HEK293 (cell line): ENCODE data around the gene NCF2.

Source experiments
- CTCF ChIA-PET: fragments of 350-600 bp; formaldehyde crosslinking; extraction: SDS; loops from one replicate; lab custom pipeline; 2021; ENCODE audit warnings: antibody characterized with exemption; lab: Yijun Ruan, JAX
- POLR2A ChIA-PET: fragments of 300-600 bp; formaldehyde crosslinking; extraction: SDS; loops from one replicate; lab custom pipeline; 2020; ENCODE audit warnings: antibody characterized with exemption, inconsistent platforms; lab: Yijun Ruan, JAX
- H3K27ac ChIP-seq: fragments of 200-500 bp; sonication (Bioruptor generic); 2 replicates; pipeline ENCODE4 v1.5.1; 2014; ENCODE audit warnings: low read depth, low read length, control low read depth, inconsistent platforms; ENCODE audit errors: extremely low read depth
- H3K36me3 ChIP-seq, 2 experiments: fragments of 200-500 bp in 1 of 2; sonication (Bioruptor generic) in 1 of 2; 1 replicate in 1 of 2; 2 replicates in 1 of 2; pipeline ENCODE4 v1.5.1; 2014 to 2017; ENCODE audit warnings: inconsistent platforms in 2 of 2, low read length in 2 of 2; ENCODE audit not compliant: control insufficient read depth in 2 of 2, insufficient read depth in 1 of 2
- H3K4me1 ChIP-seq: fragments of 200-500 bp; sonication (Bioruptor generic); 2 replicates; pipeline ENCODE4 v1.5.1; 2014; ENCODE audit warnings: mild to moderate bottlenecking, low read length, inconsistent platforms; ENCODE audit not compliant: control insufficient read depth, insufficient read depth
- H3K4me3 ChIP-seq: 2 replicates; pipeline ENCODE4 v1.5.1; 2011; ENCODE audit warnings: low read depth, mild to moderate bottlenecking, control low read depth, low read length, moderate library complexity
- H3K9me3 ChIP-seq: fragments of 200-500 bp; sonication (Bioruptor generic); 2 replicates; pipeline ENCODE4 v1.5.1; 2014; ENCODE audit warnings: low read depth, low read length, inconsistent platforms; ENCODE audit not compliant: control insufficient read depth, insufficient read depth
- GLI2 ChIP-seq: fragments of 450-650 bp; formaldehyde crosslinking; IDR thresholded peaks from 2 replicates; pipeline ENCODE4; 2017; ENCODE audit warnings: missing biosample characterization, missing genetic modification characterization, low read depth, borderline replicate concordance
- HOXA7 ChIP-seq: sonication (generic); formaldehyde crosslinking; IDR thresholded peaks from 2 replicates; pipeline ENCODE4 v1.8.1; 2022; ENCODE audit warnings: missing genetic modification reagents, borderline replicate concordance
- KLF7 ChIP-seq: fragments of 450-650 bp; formaldehyde crosslinking; IDR thresholded peaks from 2 replicates; pipeline ENCODE4 v1.5.1; 2016; ENCODE audit warnings: missing biosample characterization, missing genetic modification characterization, borderline replicate concordance
- MYNN ChIP-seq: fragments of 450-650 bp; formaldehyde crosslinking; IDR thresholded peaks from 2 replicates; pipeline ENCODE4 v1.5.1; 2016; ENCODE audit warnings: missing biosample characterization, missing genetic modification characterization, borderline replicate concordance
- OVOL3 ChIP-seq: fragments of 450-650 bp; formaldehyde crosslinking; IDR thresholded peaks from 2 replicates; pipeline ENCODE4 v1.5.1; 2016; ENCODE audit warnings: missing biosample characterization, missing genetic modification characterization
- PRDM1 ChIP-seq: fragments of 450-650 bp; formaldehyde crosslinking; IDR thresholded peaks from 2 replicates; pipeline ENCODE4; 2016; ENCODE audit warnings: missing biosample characterization, missing genetic modification characterization
- ZBTB17 ChIP-seq: fragments of 450-650 bp; formaldehyde crosslinking; IDR thresholded peaks from 2 replicates; pipeline ENCODE4 v1.5.1; 2016; ENCODE audit warnings: missing biosample characterization, missing genetic modification characterization
- ZFHX2 ChIP-seq: fragments of 450-650 bp; formaldehyde crosslinking; conservative IDR thresholded peaks from 2 replicates; pipeline ENCODE4 v1.5.1; 2016; ENCODE audit warnings: missing biosample characterization, missing genetic modification characterization
- ZFP41 ChIP-seq: fragments of 450-650 bp; formaldehyde crosslinking; IDR thresholded peaks from 2 replicates; pipeline ENCODE4 v1.5.1; 2016; ENCODE audit warnings: missing biosample characterization, missing genetic modification characterization, borderline replicate concordance
- ZNF133 ChIP-seq: fragments of 450-650 bp; formaldehyde crosslinking; IDR thresholded peaks from 2 replicates; pipeline ENCODE4 v1.5.1; 2016; ENCODE audit warnings: missing biosample characterization, missing genetic modification characterization
- ZNF24 ChIP-seq: fragments of 450-650 bp; formaldehyde crosslinking; IDR thresholded peaks from 2 replicates; pipeline ENCODE4 v1.5.1; 2016; ENCODE audit warnings: missing biosample characterization, missing genetic modification characterization
- ZNF37A ChIP-seq: fragments of 450-650 bp; IDR thresholded peaks from 2 replicates; pipeline ENCODE4 v1.5.1; 2018; ENCODE audit warnings: missing biosample characterization, missing genetic modification characterization
- ZNF677 ChIP-seq: fragments of 450-650 bp; IDR thresholded peaks from 2 replicates; pipeline ENCODE4 v1.5.0; 2018; ENCODE audit warnings: missing biosample characterization, mild to moderate bottlenecking, missing genetic modification characterization, moderate library complexity
- ZNF76 ChIP-seq: fragments of 450-650 bp; formaldehyde crosslinking; IDR thresholded peaks from 2 replicates; pipeline ENCODE4; 2016; ENCODE audit warnings: low read depth, missing biosample characterization, missing genetic modification characterization, borderline replicate concordance
- ZNF830 ChIP-seq: fragments of 450-650 bp; IDR thresholded peaks from 2 replicates; pipeline ENCODE4 v1.5.0; 2018; ENCODE audit warnings: missing biosample characterization, missing genetic modification characterization, low read depth, mild to moderate bottlenecking, moderate library complexity
- TF ChIP-seq, protein P1 (sequence below): fragments of 450-650 bp; formaldehyde crosslinking; IDR thresholded peaks from 2 replicates; pipeline ENCODE4 v1.5.1; 2017; ENCODE audit warnings: missing biosample characterization, missing genetic modification characterization
- TF ChIP-seq, protein P2 (sequence below): fragments of 450-650 bp; formaldehyde crosslinking; conservative IDR thresholded peaks from 2 replicates; pipeline ENCODE4 v1.5.1; 2016; ENCODE audit warnings: low read depth, missing biosample characterization, missing genetic modification characterization
- TF ChIP-seq, protein P3 (sequence below): fragments of 450-650 bp; formaldehyde crosslinking; IDR thresholded peaks from 2 replicates; pipeline ENCODE4 v1.5.1; 2016; ENCODE audit warnings: missing biosample characterization, missing genetic modification characterization

NCF2 gene

DNA sequence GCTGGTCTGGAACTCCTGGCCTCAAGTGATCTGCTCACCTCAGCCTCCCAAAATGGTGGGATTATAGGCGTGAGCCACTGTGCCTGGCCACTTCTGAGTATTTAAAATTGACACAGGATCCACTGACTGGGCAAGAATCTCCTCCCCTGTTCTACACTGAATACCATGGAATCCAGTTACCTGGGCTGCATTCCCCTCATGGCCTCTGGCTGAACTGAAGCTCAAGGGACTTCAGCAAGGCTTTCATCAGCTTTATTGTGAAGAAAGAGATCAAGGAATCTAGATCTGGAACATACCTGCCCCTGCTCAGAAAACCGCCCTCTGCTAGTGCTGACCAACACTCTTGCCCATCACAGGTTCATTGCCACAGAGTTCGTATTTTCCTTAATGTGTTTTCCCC lies 20.5 kb downstream of the NCF2 start (continued):
- TF ChIP-seq, protein P1, sequence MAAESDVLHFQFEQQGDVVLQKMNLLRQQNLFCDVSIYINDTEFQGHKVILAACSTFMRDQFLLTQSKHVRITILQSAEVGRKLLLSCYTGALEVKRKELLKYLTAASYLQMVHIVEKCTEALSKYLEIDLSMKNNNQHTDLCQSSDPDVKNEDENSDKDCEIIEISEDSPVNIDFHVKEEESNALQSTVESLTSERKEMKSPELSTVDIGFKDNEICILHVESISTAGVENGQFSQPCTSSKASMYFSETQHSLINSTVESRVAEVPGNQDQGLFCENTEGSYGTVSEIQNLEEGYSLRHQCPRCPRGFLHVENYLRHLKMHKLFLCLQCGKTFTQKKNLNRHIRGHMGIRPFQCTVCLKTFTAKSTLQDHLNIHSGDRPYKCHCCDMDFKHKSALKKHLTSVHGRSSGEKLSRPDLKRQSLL (tag by site-specific recombination): no peak
- TF ChIP-seq KLF7 (tag by site-specific recombination): no peak
- TF ChIP-seq HOXA7 (CRISPR knock-in tag): no peak
- TF ChIP-seq, protein P2, sequence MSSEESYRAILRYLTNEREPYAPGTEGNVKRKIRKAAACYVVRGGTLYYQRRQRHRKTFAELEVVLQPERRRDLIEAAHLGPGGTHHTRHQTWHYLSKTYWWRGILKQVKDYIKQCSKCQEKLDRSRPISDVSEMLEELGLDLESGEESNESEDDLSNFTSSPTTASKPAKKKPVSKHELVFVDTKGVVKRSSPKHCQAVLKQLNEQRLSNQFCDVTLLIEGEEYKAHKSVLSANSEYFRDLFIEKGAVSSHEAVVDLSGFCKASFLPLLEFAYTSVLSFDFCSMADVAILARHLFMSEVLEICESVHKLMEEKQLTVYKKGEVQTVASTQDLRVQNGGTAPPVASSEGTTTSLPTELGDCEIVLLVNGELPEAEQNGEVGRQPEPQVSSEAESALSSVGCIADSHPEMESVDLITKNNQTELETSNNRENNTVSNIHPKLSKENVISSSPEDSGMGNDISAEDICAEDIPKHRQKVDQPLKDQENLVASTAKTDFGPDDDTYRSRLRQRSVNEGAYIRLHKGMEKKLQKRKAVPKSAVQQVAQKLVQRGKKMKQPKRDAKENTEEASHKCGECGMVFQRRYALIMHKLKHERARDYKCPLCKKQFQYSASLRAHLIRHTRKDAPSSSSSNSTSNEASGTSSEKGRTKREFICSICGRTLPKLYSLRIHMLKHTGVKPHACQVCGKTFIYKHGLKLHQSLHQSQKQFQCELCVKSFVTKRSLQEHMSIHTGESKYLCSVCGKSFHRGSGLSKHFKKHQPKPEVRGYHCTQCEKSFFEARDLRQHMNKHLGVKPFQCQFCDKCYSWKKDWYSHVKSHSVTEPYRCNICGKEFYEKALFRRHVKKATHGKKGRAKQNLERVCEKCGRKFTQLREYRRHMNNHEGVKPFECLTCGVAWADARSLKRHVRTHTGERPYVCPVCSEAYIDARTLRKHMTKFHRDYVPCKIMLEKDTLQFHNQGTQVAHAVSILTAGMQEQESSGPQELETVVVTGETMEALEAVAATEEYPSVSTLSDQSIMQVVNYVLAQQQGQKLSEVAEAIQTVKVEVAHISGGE (tag by site-specific recombination): no peak
- TF ChIP-seq ZNF37A (tag by site-specific recombination): no peak
- no peak for TF ChIP-seq ZNF24 (tag by site-specific recombination)

DNA sequence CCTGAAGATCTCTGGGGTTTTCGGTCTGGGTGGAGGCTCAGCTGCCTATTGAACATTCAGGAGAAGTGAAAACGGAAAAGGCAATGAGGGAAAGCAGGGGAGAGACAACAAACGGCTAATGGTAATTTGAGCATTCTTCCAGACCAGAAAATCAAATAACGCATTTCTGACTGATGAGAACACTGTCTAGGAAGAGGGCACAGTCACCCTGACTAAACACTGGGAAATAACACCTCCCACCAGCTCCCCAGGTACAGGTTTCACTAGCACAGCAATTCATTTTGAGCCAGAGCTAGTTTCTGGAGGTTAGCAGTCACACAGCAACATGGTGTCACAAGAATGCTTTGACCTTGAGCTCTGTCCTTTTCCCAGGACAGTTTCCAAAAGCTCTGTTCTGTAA lies 21.1 kb downstream of the NCF2 start:
- Histone ChIP-seq H3K4me3 (no peak overlapping the region), H3K4me1 (no peaks in the 10 kb centered on the region), H3K36me3 (no peaks in the 10 kb centered on the region), H3K9me3 (no peaks in the 10 kb centered on the region), H3K27ac (no peak overlapping the region)
- CTCF ChIA-PET: interaction anchor here (0.8 to 1.4 kb wide), 3 partner anchors 11 to 100 kb away, joined by 3 to 4 read pairs (median 3); no protein-coding TSS in a partner anchor
- TF ChIP-seq, protein P3, sequence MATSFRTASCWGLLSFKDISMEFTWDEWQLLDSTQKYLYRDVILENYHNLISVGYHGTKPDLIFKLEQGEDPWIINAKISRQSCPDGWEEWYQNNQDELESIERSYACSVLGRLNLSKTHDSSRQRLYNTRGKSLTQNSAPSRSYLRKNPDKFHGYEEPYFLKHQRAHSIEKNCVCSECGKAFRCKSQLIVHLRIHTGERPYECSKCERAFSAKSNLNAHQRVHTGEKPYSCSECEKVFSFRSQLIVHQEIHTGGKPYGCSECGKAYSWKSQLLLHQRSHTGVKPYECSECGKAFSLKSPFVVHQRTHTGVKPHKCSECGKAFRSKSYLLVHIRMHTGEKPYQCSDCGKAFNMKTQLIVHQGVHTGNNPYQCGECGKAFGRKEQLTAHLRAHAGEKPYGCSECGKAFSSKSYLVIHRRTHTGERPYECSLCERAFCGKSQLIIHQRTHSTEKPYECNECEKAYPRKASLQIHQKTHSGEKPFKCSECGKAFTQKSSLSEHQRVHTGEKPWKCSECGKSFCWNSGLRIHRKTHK (tag by site-specific recombination): no peak
- TF ChIP-seq PRDM1 (tag by site-specific recombination): 0 out of 2 replicates have a peak, but pooled peaks have one; percentile 22
- 0 out of 2 replicates have a peak, but pooled peaks have one; percentile 24 for TF ChIP-seq ZNF133 (tag by site-specific recombination)
- TF ChIP-seq ZNF76 (tag by site-specific recombination): no peak
- POLR2A ChIA-PET: no interaction called here

DNA sequence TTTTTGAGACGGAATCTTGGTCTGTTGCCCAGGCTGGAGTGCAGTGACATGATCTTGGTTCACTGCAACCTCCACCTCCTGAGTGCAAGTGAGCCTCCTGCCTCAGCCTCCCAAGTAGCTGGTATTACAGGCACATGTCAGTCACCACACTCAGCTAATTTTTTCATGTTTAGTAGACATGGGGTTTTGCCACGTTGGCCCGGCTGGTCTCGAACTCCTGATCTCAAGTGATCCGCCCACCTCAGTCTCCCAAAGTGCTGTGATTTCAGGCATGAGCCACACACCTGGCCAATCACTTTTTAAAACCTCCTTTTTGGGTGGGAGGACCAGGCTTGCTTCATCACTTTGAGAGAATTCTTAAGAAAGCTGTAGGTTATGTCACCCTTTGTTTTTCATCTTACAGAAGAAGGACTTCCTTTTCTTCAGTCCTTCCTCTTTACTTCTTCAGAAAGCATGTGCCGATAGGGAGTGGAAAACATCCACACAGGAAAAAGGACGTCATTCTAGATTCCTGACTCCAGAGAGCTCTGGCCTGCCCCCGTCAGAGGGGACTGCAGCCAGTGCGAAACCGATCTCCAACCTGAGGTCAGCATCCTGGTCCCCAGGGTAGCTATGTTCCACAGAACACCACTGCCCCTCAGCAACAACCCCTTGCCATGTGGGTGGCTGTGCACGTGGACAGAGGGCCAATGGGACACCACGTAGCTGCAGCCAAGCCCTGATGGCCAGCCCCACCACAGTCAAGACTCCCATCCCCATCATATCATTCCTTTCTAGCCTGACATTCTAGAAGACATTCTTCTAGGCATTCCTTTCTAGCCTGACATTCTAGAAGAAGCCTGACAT lies 21.9 kb downstream of the NCF2 start:
- ChIA-PET CTCF (interaction anchor here (0.6 to 1.4 kb wide), 5 partner anchors 11 to 260 kb away, joined by 3 to 4 read pairs (median 3); no protein-coding TSS in a partner anchor), POLR2A (no interaction called here)
- H3K4me1 ChIP-seq: no peaks in the 10 kb centered on the region
- no peak overlapping the region for H3K4me3 ChIP-seq
- no peak overlapping the region for H3K27ac ChIP-seq
- TF ChIP-seq ZFP41 (tag by site-specific recombination) (no peak), ZNF830 (no peak), MYNN (tag by site-specific recombination) (no peak), ZFHX2 (tag by site-specific recombination) (peak; percentile 42; the same call in 1 of the 2 replicates), ZNF677 (tag by site-specific recombination) (no peak), ZBTB17 (tag by site-specific recombination) (0 out of 2 replicates have a peak, but pooled peaks have one; percentile 8), PRDM1 (tag by site-specific recombination) (0 out of 2 replicates have a peak, but pooled peaks have one; percentile 2), OVOL3 (tag by site-specific recombination) (no peak), GLI2 (tag by site-specific recombination) (no peak)
- TF ChIP-seq, all 188 proteins: peak for 3
- Histone ChIP-seq H3K36me3 (no peaks in the 10 kb centered on the region), H3K9me3 (no peaks in the 10 kb centered on the region)
